Transverse colon (tissue), 4 donors: ENCODE data around the gene PDZRN3. TPM values are rescaled to one million over a fixed set of nuclear protein-coding genes. Genes with fewer than 3 reads are reported as not detected.

Experiments used
- DNase-seq: peaks from one replicate; pipeline ENCODE4 v3.0.0-alpha.2; 2019
- H3K27ac ChIP-seq, 4 donors: fragments of 200-600 bp; sonication (generic); 2 replicates each; pipeline ENCODE4 v1.5.1; 2016 to 2018; ENCODE audit warnings: inconsistent platforms in 4 of 4
- H3K27me3 ChIP-seq: fragments of 200-600 bp; sonication (generic); 2 replicates; pipeline ENCODE4 v1.5.1; 2017; ENCODE audit warnings: inconsistent platforms
- H3K36me3 ChIP-seq, 4 donors: fragments of 200-600 bp; sonication (generic); 2 replicates each; pipeline ENCODE4 v1.5.1; 2017 to 2019; ENCODE audit warnings: inconsistent platforms in 4 of 4
- H3K4me1 ChIP-seq, 4 donors: fragments of 200-600 bp; sonication (generic); 2 replicates each; pipeline ENCODE4 v1.5.1; 2017 to 2020; ENCODE audit warnings: inconsistent platforms in 4 of 4
- H3K4me3 ChIP-seq, 4 donors: fragments of 200-600 bp; sonication (generic); 1 replicate in 1 of 4; 2 replicates in 3 of 4; pipeline versions ENCODE4 v1.5.1 to v1.6.1; 2017 to 2019; ENCODE audit warnings: inconsistent platforms in 4 of 4
- H3K9me3 ChIP-seq, 2 donors: fragments of 200-600 bp; sonication (generic); 2 replicates each; pipeline ENCODE4 v1.5.1; 2017 to 2019; ENCODE audit warnings: inconsistent platforms in 2 of 2
- EP300 ChIP-seq: sonication (generic); formaldehyde crosslinking; IDR thresholded peaks from one replicate; pipeline ENCODE4 v1.6.1; 2017; ENCODE audit warnings: antibody characterized with exemption, low read depth
- POLR2A ChIP-seq: fragments of 450-650 bp; IDR thresholded peaks from one replicate; pipeline ENCODE4 v1.6.1; 2016; ENCODE audit warnings: antibody characterized with exemption, mild to moderate bottlenecking, moderate library complexity
- POLR2AphosphoS5 ChIP-seq, 3 donors: sonication (generic); formaldehyde crosslinking; IDR thresholded peaks; one replicate each; pipeline ENCODE4 v1.6.1; 2016; ENCODE audit warnings: antibody characterized with exemption in 3 of 3
- WGBS, 2 donors: methylation state at CpG; one replicate each; pipeline ENCODE4 v1.1.5; 2018; ENCODE audit warnings: low coverage in 1 of 2; 5-methylcytosine and 5-hydroxymethylcytosine counted together
- in situ Hi-C, 4 donors: fragments of 200-750 bp; cut with MboI; loops; one replicate each; pipeline versions ENCODE4 v1.15.0 to v1.15.1; 2017; ENCODE audit warnings: low sequenced_read_pairs in 3 of 4, low pct_ligation_motif_present in 1 of 4, low pct_unique_long_range_greater_than_20kb in 1 of 4
- intact Hi-C: fragments of 100-400 bp; cut with DNase I; formaldehyde crosslinking; loops from one replicate; pipeline ENCODE4 v1.15.1; 2023; ENCODE audit warnings: low total_unique reads
- total RNA-seq, 4 donors: library from RNA; depleted of rRNA; stranded (reverse); fragments of >200 nt; gene quantifications; one replicate each; pipeline ENCODE4 v1.1.0, GENCODE V29; 2016
- TF ChIP-seq, protein P1 (sequence below), 5 experiments: fragments of 200-600 bp in 3 of 5; fragments of 450-650 bp in 2 of 5; sonication (generic) in 3 of 5; IDR thresholded peaks; 1 replicate in 2 of 5; 2 replicates in 3 of 5; pipeline ENCODE4 v1.5.1; 2016 to 2017; ENCODE audit warnings: antibody characterized with exemption in 5 of 5, inconsistent platforms in 3 of 5, mild to moderate bottlenecking in 2 of 5, moderate library complexity in 1 of 5

The PDZRN3 gene
- total RNA-seq, 4 donors from 2014 or later = 31.9 to 191 (median 75.3) TPM

DNA sequence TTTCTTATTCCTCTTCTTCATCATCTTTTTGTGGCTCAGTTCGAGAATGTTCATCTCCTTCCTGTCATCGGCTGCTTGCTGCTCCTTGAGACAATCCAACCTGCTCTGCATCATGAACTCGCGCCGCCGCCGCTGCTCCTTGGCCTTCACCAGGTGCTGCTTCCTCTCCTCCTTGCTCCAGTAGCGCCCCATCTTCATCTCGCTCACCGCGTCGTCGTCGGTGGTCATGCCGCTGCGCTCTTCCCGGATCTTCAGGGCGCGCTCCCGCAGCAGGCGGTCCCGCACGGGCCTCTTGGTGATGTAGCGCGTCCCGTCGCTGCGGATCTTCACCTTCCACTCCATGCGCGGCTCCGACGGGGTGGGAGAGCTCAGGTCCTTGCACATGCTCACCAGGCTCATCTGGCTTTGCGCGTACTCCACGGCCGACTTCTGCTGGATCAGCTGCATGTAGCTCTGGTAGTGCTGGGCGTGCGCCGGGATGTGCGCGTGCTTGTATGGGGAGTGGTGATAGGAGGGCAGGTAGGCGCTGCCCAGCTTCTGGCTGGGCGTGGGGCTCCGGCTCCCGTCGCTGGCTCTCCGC is 241.2 kb downstream of the PDZRN3 start:
- no peaks in the 10 kb centered on the region for H3K4me1 ChIP-seq
- 89 to 96% methylated on average over 9 to 47 of the region's 47 CpGs for WGBS, 2 donors
- in situ Hi-C loops (no loop called here), intact Hi-C loops (no loop called here)
- TF ChIP-seq POLR2AphosphoS5 (IDR thresholded peaks at IDR 0.05) = no peak
- TF ChIP-seq EP300 = no peak
- TF ChIP-seq POLR2A = no peak
- TF ChIP-seq, protein P1, sequence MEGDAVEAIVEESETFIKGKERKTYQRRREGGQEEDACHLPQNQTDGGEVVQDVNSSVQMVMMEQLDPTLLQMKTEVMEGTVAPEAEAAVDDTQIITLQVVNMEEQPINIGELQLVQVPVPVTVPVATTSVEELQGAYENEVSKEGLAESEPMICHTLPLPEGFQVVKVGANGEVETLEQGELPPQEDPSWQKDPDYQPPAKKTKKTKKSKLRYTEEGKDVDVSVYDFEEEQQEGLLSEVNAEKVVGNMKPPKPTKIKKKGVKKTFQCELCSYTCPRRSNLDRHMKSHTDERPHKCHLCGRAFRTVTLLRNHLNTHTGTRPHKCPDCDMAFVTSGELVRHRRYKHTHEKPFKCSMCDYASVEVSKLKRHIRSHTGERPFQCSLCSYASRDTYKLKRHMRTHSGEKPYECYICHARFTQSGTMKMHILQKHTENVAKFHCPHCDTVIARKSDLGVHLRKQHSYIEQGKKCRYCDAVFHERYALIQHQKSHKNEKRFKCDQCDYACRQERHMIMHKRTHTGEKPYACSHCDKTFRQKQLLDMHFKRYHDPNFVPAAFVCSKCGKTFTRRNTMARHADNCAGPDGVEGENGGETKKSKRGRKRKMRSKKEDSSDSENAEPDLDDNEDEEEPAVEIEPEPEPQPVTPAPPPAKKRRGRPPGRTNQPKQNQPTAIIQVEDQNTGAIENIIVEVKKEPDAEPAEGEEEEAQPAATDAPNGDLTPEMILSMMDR (IDR thresholded peaks at IDR 0.05) = no peak
- DNase-seq = no peak
- peaks cover 0 to 19% (median 8%) of the 10 kb centered on the region in 4 donors for H3K36me3 ChIP-seq
- H3K27me3 ChIP-seq = no peaks in the 10 kb centered on the region
- H3K27ac ChIP-seq = no peak overlapping the region
- H3K9me3 ChIP-seq = no peaks in the 10 kb centered on the region
- H3K4me3 ChIP-seq = no peak overlapping the region

DNA sequence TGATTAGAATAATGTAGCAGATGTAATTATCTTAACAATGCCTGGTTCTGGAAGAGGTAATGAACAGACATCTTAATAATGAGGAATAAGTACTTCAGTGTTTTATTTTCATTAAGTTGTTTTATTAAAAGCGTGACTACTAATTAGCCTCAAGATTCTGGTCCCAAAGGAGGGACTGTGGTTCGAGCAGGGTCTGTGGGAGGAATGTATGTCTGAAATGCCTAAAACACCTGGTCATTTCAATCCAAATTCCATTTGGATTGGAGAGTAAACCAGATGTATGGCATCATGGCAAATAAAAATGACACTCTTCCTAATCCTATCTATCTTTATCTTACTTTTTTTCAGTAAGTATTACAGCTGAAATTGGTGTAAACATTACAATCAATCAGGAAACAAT is 243.2 kb downstream of the PDZRN3 start:
- TF ChIP-seq POLR2AphosphoS5 (IDR thresholded peaks at IDR 0.05) = no peak
- TF ChIP-seq, protein P1 (IDR thresholded peaks at IDR 0.05) = no peak
- no peak for TF ChIP-seq EP300
- TF ChIP-seq POLR2A = no peak
- no peaks in the 10 kb centered on the region for H3K9me3 ChIP-seq
- H3K4me3 ChIP-seq = no peak overlapping the region
- intact Hi-C loops (no loop called here), in situ Hi-C loops (no loop called here)
- H3K27ac ChIP-seq = no peak overlapping the region
- no peaks in the 10 kb centered on the region for H3K4me1 ChIP-seq
- H3K27me3 ChIP-seq = no peaks in the 10 kb centered on the region
- 73 to 75% methylated on average over 2 of the region's 2 CpGs for WGBS, 2 donors
- no peak for DNase-seq
- peaks cover 0 to 19% (median 8%) of the 10 kb centered on the region in 4 donors for H3K36me3 ChIP-seq

DNA sequence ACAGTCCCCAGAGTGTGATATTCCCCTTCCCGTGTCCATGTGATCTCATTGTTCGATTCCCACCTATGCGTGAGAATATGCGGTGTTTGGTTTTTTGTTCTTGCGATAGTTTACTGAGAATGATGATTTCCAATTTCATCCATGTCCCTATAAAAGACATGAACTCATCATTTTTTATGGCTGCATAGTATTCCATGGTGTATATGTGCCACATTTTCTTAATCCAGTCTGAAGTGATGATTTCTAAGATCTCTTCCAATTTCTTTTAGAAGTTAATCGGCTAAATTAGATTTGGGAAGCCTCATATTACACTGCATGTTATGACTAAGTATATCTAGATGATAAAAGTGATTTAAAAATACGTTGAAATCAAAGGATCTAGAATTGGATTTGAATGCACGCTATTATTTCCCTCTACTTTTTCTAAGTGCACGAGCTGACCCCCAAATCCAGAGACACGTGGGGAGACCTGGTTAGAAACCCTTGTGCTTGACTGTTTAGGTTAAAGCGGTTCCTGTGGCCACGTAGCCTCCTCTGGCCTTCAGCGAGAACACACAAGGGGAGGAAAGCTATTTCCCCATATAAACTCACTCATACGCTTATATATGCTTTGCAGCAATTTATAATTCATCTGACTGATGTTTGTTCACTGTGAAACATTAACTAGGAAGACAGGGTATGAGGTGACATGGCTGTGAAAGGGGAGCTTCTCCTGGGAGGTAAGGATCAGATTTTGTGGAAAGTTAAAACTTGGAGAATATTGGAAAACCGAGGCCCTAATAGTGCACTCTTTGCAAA is 243.8 kb downstream of the PDZRN3 start:
- 55 to 65% methylated on average over 15 of the region's 15 CpGs for WGBS, 2 donors
- Histone ChIP-seq H3K36me3 (peaks cover 0 to 19% (median 8%) of the 10 kb centered on the region in 4 donors), H3K9me3 (no peaks in the 10 kb centered on the region), H3K27ac (no peak overlapping the region), H3K4me1 (no peaks in the 10 kb centered on the region), H3K27me3 (no peaks in the 10 kb centered on the region), H3K4me3 (no peak overlapping the region)
- DNase-seq = no peak
- intact Hi-C loops (no loop called here), in situ Hi-C loops (no loop called here)
- TF ChIP-seq, protein P1 (IDR thresholded peaks at IDR 0.05) = no peak
- TF ChIP-seq POLR2A = no peak
- TF ChIP-seq POLR2AphosphoS5 (IDR thresholded peaks at IDR 0.05) = no peak
- TF ChIP-seq EP300 = no peak

DNA sequence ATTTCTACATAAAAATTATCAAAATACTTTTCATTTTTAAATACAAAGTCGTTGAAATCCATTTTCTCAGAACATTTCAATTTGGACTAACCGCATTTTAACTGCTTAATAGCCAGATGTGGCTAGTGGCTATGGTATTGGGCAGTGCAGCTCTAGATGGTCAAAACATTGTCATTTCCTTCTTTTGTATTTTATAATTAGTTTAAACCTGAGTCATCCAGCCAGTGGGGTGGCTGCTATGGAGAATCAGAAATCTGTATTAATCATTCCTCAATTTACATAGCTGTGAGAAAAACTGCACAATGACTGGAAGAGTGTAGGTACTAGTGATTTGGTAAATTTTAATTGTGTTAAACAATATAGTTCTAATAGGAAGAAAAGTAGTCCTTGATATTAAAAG is 245.3 kb downstream of the PDZRN3 start:
- Histone ChIP-seq H3K4me1 (no peaks in the 10 kb centered on the region), H3K36me3 (peaks cover 0 to 15% (median 5%) of the 10 kb centered on the region in 4 donors), H3K27ac (no peak overlapping the region), H3K27me3 (no peaks in the 10 kb centered on the region), H3K9me3 (no peaks in the 10 kb centered on the region), H3K4me3 (no peak overlapping the region)
- 61 to 65% methylated on average over 2 of the region's 2 CpGs for WGBS, 2 donors
- intact Hi-C loops = no loop called here
- in situ Hi-C loops = no loop called here
- TF ChIP-seq EP300 (no peak), POLR2A (no peak), POLR2AphosphoS5 (IDR thresholded peaks at IDR 0.05) (no peak)
- TF ChIP-seq, protein P1 (IDR thresholded peaks at IDR 0.05) = no peak
- DNase-seq = no peak
